H9 (cell line): ENCODE measurements around the gene NRXN3. TPM values are rescaled to one million over a fixed set of nuclear protein-coding genes. Genes with fewer than 3 reads are reported as not detected.

Experiments
- DNase-seq: peaks from one replicate; pipeline ENCODE4 v3.0.0-alpha.2; 2017
- H2AFZ ChIP-seq: one replicate; pipeline ENCODE4 v1.6.1; 2013; ENCODE audit warnings: mild to moderate bottlenecking, low read length, control low read depth, moderate library complexity
- H2AK5ac ChIP-seq: 2 replicates; pipeline ENCODE4 v1.6.1; 2013; ENCODE audit warnings: low read length, control low read depth, mixed read lengths; ENCODE audit not compliant: insufficient read length
- H2BK120ac ChIP-seq: one replicate; pipeline ENCODE4 v1.6.1; 2013; ENCODE audit warnings: low read depth, mild to moderate bottlenecking, low read length, control low read depth, inconsistent platforms; ENCODE audit not compliant: poor library complexity, severe bottlenecking
- H2BK12ac ChIP-seq: 2 replicates; pipeline ENCODE4 v1.6.1; 2013; ENCODE audit warnings: low read length, control low read depth, mixed read lengths, low read depth; ENCODE audit not compliant: insufficient read length
- H2BK15ac ChIP-seq: 2 replicates; pipeline ENCODE4 v1.6.1; 2013; ENCODE audit warnings: low read depth, low read length, control low read depth
- H2BK20ac ChIP-seq: one replicate; pipeline ENCODE4 v1.6.1; 2013; ENCODE audit warnings: low read depth, mild to moderate bottlenecking, low read length, control low read depth, inconsistent platforms; ENCODE audit not compliant: poor library complexity, severe bottlenecking
- H2BK5ac ChIP-seq: 2 replicates; pipeline ENCODE4 v1.6.1; 2013; ENCODE audit warnings: low read length, control low read depth, mixed read lengths; ENCODE audit not compliant: insufficient read length
- H3K14ac ChIP-seq: 2 replicates; pipeline ENCODE4 v1.6.1; 2013; ENCODE audit warnings: low read length, control low read depth; ENCODE audit not compliant: insufficient read depth
- H3K18ac ChIP-seq: 2 replicates; pipeline ENCODE4 v1.6.1; 2013; ENCODE audit warnings: low read depth, mild to moderate bottlenecking, mixed read lengths, low read length, control low read depth; ENCODE audit not compliant: insufficient read length
- H3K23ac ChIP-seq: 2 replicates; pipeline ENCODE4 v1.6.1; 2013; ENCODE audit warnings: low read length, control low read depth, mixed read lengths, low read depth; ENCODE audit not compliant: insufficient read length
- H3K23me2 ChIP-seq: 2 replicates; pipeline ENCODE4 v1.6.1; 2013; ENCODE audit warnings: low read depth, mild to moderate bottlenecking, mixed read lengths, low read length, control low read depth; ENCODE audit not compliant: insufficient read length, poor library complexity, severe bottlenecking
- H3K27ac ChIP-seq: 2 replicates; pipeline ENCODE4 v1.5.1; 2013; ENCODE audit warnings: low read length, control low read depth, mixed read lengths, low read depth; ENCODE audit not compliant: insufficient read length
- H3K27me3 ChIP-seq: 2 replicates; pipeline ENCODE4 v1.6.1; 2013; ENCODE audit warnings: low read length, control low read depth, inconsistent platforms; ENCODE audit not compliant: insufficient read depth
- H3K4ac ChIP-seq: 2 replicates; pipeline ENCODE4 v1.6.1; 2013; ENCODE audit warnings: low read depth, mild to moderate bottlenecking, control low read depth, inconsistent platforms, low read length, moderate library complexity
- H3K4me1 ChIP-seq: 2 replicates; pipeline ENCODE4 v1.6.1; 2013; ENCODE audit warnings: low read length, control low read depth, inconsistent platforms; ENCODE audit not compliant: insufficient read depth
- H3K4me2 ChIP-seq: 2 replicates; pipeline ENCODE4 v1.6.1; 2013; ENCODE audit warnings: low read length, control low read depth, mixed read lengths; ENCODE audit not compliant: insufficient read length, insufficient read depth
- H3K56ac ChIP-seq: 2 replicates; pipeline ENCODE4 v1.6.1; 2013; ENCODE audit warnings: low read depth, mild to moderate bottlenecking, mixed read lengths, low read length, control low read depth; ENCODE audit not compliant: insufficient read length
- H3K79me1 ChIP-seq: 2 replicates; pipeline ENCODE4 v1.6.1; 2013; ENCODE audit warnings: low read depth, mild to moderate bottlenecking, moderate library complexity, low read length, control low read depth, inconsistent platforms; ENCODE audit not compliant: insufficient read depth, poor library complexity, severe bottlenecking
- H3K79me2 ChIP-seq: 2 replicates; pipeline ENCODE4 v1.6.1; 2013; ENCODE audit warnings: low read length, control low read depth, inconsistent platforms; ENCODE audit not compliant: insufficient read depth
- H3K9ac ChIP-seq: 2 replicates; pipeline ENCODE4 v1.6.1; 2013; ENCODE audit warnings: low read length, control low read depth, mixed read lengths; ENCODE audit not compliant: insufficient read length; ENCODE audit errors: extremely low read depth
- H3K9me3 ChIP-seq: one replicate; pipeline ENCODE4 v1.6.1; 2013; ENCODE audit warnings: low read depth, low read length, inconsistent platforms; ENCODE audit not compliant: control insufficient read depth
- H3T11ph ChIP-seq: one replicate; pipeline ENCODE4 v1.6.1; 2013; ENCODE audit warnings: mild to moderate bottlenecking, low read length, control low read depth, inconsistent platforms
- H4K20me1 ChIP-seq: one replicate; pipeline ENCODE4 v1.6.1; 2013; ENCODE audit not compliant: control insufficient read depth, insufficient read length, insufficient read depth
- H4K5ac ChIP-seq: 2 replicates; pipeline ENCODE4 v1.6.1; 2013; ENCODE audit warnings: low read depth, mild to moderate bottlenecking, mixed read lengths, low read length, control low read depth; ENCODE audit not compliant: insufficient read length
- H4K8ac ChIP-seq: replicated peaks from 2 replicates; pipeline ENCODE4 v1.6.1; 2013; ENCODE audit warnings: low read length, control low read depth, mixed read lengths, low read depth; ENCODE audit not compliant: insufficient read length
- H4K91ac ChIP-seq: 2 replicates; pipeline ENCODE4 v1.6.1; 2013; ENCODE audit warnings: low read depth, mild to moderate bottlenecking, moderate library complexity, mixed read lengths, low read length, control low read depth; ENCODE audit not compliant: insufficient read length
- H3K27ac Mint-ChIP-seq, 3 experiments: 2 replicates in 2 of 3; 3 replicates in 1 of 3; pipeline ENCODE4 v1.8.0; 2020 to 2021; ENCODE audit warnings: mixed read lengths in 3 of 3, mild to moderate bottlenecking in 1 of 3, moderate library complexity in 1 of 3
- H3K27me3 Mint-ChIP-seq: 2 replicates; pipeline ENCODE4 v1.8.0; 2021; ENCODE audit warnings: low read depth, mild to moderate bottlenecking, moderate library complexity, mixed read lengths
- H3K36me3 Mint-ChIP-seq, 3 experiments: 2 replicates in 2 of 3; 3 replicates in 1 of 3; pipeline ENCODE4 v1.8.0; 2020 to 2021; ENCODE audit warnings: low read depth in 3 of 3, mixed read lengths in 3 of 3; ENCODE audit not compliant: insufficient read depth in 1 of 3
- H3K4me1 Mint-ChIP-seq, 2 experiments: 2 replicates each; pipeline ENCODE4 v1.8.0; 2020; ENCODE audit warnings: mixed read lengths in 2 of 2
- H3K4me3 Mint-ChIP-seq, 2 experiments: 2 replicates in 1 of 2; 3 replicates in 1 of 2; pipeline ENCODE4 v1.8.0; 2020 to 2021; ENCODE audit warnings: mild to moderate bottlenecking in 2 of 2, mixed read lengths in 2 of 2, moderate library complexity in 1 of 2
- H3K9me3 Mint-ChIP-seq, 2 experiments: 2 replicates in 1 of 2; 3 replicates in 1 of 2; pipeline ENCODE4 v1.8.0; 2020; ENCODE audit warnings: mild to moderate bottlenecking in 2 of 2, mixed read lengths in 2 of 2, moderate library complexity in 1 of 2
- WGBS: extraction: QIAGEN DNeasy Blood & Tissue Kit; methylation state at CpG from one replicate; pipeline ENCODE4 v1.1.7; 2013; ENCODE audit warnings: missing lambda C conversion rate, low lambda C conversion rate, mixed read lengths; ENCODE audit not compliant: insufficient read length; ENCODE audit errors: extremely low coverage; 5-methylcytosine and 5-hydroxymethylcytosine counted together
- total RNA-seq: library from RNA; stranded (reverse); gene quantifications from 2 replicates; pipeline ENCODE4 v1.2.1, GENCODE V29; 2021
- TF ChIP-seq, protein P1 (sequence below): fragments of 200-600 bp; sonication (generic); conservative IDR thresholded peaks from 3 replicates; pipeline ENCODE4 v1.8.0; 2021; ENCODE audit warnings: antibody characterized with exemption, mild to moderate bottlenecking

Gene NRXN3
- total RNA-seq, 1 experiment from 2014 or later, result 1.8 TPM

DNA sequence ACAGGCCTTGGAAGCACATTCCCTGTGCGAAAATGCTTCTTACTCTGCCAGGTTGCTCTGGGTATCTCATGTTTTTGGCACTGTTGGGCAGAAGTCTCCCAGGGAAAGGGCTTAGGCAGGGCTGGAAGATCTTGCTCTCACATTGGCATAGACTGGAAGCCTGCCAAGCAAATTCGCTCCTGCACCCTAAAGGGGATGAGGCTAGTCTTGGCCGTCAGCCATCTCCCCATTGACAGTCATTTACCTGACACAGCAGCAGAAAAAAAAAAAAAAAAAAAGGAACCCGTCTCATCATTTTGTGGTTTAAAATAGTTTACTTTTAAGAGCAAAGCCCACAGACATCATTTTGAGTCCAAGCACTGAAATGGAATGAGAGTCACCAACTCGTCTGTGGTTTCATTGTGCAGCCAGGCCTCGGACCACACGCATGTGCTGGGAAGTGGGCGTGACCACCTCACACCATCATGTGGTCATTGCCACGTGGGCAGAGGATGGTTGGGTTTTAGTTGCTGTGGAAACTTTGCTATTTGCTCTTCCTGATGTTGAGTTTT is 84.8 kb downstream of the NRXN3 start:
- Mint-ChIP-seq H3K36me3 (no peaks in the 10 kb centered on the region), H3K4me3 (no peak overlapping the region), H3K27me3 (no peaks in the 10 kb centered on the region), H3K4me1 (no peaks in the 10 kb centered on the region), H3K9me3 (no peaks in the 10 kb centered on the region), H3K27ac (no peak overlapping the region)
- Histone ChIP-seq H2BK15ac (no peak overlapping the region), H3K79me2 (no peaks in the 10 kb centered on the region), H3T11ph (no peak overlapping the region), H3K27ac (no peak overlapping the region), H2BK20ac (no peak overlapping the region), H2AK5ac (no peak overlapping the region), H3K4ac (no peak overlapping the region), H3K27me3 (no peaks in the 10 kb centered on the region), H4K8ac (no peak overlapping the region), H3K9ac (no peak overlapping the region), H2AFZ (no peak overlapping the region), H3K4me1 (no peaks in the 10 kb centered on the region), H3K79me1 (no peaks in the 10 kb centered on the region), H3K4me2 (no peak overlapping the region), H3K23me2 (no peaks in the 10 kb centered on the region), H3K23ac (no peak overlapping the region), H2BK5ac (no peak overlapping the region), H3K56ac (no peak overlapping the region), H4K20me1 (no peaks in the 10 kb centered on the region), H4K91ac (no peak overlapping the region), H3K9me3 (no peaks in the 10 kb centered on the region), H4K5ac (no peak overlapping the region), H2BK12ac (no peak overlapping the region), H2BK120ac (no peak overlapping the region), H3K14ac (no peak overlapping the region), H3K18ac (no peak overlapping the region)
- no CpG with 5 or more reads among the region's 9 CpGs for WGBS
- DNase-seq, result no peak
- TF ChIP-seq, protein P1, sequence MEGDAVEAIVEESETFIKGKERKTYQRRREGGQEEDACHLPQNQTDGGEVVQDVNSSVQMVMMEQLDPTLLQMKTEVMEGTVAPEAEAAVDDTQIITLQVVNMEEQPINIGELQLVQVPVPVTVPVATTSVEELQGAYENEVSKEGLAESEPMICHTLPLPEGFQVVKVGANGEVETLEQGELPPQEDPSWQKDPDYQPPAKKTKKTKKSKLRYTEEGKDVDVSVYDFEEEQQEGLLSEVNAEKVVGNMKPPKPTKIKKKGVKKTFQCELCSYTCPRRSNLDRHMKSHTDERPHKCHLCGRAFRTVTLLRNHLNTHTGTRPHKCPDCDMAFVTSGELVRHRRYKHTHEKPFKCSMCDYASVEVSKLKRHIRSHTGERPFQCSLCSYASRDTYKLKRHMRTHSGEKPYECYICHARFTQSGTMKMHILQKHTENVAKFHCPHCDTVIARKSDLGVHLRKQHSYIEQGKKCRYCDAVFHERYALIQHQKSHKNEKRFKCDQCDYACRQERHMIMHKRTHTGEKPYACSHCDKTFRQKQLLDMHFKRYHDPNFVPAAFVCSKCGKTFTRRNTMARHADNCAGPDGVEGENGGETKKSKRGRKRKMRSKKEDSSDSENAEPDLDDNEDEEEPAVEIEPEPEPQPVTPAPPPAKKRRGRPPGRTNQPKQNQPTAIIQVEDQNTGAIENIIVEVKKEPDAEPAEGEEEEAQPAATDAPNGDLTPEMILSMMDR, result no peak
